Hippocampal formation (tissue), 2 donors: ENCODE data around the gene TMUB1.

Source experiments
- DNase-seq, 2 donors: peaks; one replicate each; lab custom pipeline; 2025; lab: John Stamatoyannopoulos, UW

Gene TMUB1

DNA sequence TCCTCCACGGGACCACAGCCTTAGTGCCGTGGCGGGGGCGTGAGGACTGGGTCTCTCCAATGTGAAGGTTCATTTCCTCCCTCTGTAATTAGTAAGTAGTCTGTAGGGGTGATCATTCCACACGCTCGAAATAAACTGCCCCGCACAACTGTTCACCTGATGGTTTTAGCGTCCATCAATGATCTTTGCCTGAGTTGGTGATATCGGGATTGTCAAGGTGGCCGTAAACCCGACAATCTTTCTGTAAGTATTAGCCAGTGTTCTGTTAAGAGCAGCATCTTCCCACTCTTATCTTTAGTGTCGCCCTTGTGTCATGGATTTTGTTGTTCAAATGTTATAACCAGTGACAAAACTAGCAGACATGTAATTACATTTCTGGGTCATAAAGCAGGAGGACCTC, 20.7 kb upstream of the TMUB1 start:
- no peak for DNase-seq

DNA sequence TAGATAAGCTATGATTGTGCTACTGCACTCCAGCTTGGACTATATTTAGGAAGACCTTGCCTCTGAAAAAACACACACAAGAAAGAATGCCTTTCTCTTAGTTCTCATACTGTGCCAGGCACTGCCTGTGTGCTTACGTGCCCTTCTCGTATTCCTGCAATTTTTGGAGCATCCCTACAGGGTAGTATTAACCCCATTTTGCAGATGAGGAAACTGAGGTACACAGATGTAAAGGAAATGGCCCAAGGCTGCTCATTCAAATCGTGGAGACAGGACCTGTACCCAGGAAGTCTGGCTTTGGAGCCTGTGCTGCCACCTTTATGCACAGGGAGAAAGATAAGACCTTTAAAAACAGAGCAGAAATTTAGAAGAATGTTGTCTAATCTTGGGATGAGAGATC, 19.7 kb upstream of the TMUB1 start:
- DNase-seq = no peak

DNA sequence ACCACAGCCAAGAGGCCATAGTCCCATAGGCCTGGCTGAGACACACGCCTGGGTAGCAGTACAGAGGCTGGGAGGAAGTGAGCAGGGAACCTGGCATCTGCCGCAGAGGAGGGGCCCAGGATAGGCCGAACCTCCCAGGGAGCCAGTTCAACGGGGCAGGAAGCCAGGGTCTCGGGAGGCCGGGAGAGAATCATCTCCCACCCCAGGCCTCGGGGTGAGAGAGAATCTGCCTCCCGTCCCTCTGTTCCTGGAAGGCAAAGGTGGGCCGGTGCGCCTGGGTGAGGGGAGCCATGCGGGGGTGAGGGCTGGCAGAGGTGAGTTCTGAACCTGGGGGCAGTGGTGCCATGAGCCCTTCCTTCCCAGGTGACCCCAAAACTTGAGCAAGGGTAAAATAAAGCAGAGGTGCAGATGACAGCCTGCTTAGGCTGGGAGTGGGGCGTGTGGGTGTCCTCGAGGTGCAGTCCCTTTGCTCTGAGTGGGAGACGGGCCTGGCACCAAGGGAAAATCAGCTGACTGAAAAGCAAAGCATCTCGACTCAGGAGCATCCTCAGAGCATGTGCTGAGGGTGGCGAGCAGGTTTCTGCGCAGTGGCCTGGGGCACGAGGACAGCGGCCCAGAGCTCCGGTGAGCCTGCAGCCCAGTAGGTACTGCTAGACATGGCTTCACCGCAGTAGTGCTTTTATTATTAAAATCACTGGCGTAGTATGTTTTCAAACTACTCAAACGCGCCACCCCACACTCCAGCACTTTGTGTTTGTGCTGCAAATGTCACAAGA, 18.5 kb upstream of the TMUB1 start:
- no peak for DNase-seq

DNA sequence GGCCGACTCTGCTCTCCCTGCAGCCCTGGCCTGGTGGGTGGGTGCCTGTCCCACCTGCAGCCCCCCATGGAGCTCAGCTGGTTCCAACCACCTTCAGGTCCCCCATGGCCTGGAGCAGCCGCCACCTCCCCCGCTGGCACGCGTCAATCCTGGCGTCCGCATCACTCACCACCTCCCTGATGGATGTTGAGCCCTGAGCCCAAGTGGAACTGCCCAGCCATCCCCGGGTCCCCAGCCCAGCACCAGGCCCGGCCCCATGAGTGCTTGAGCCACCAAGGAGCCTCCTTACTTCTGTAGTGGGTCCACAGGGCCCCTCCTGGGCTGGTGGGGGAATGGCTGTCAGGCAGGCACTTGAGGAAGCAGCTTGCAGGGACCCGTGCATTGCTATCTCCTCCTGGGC, 17.6 kb upstream of the TMUB1 start:
- DNase-seq = no peak

DNA sequence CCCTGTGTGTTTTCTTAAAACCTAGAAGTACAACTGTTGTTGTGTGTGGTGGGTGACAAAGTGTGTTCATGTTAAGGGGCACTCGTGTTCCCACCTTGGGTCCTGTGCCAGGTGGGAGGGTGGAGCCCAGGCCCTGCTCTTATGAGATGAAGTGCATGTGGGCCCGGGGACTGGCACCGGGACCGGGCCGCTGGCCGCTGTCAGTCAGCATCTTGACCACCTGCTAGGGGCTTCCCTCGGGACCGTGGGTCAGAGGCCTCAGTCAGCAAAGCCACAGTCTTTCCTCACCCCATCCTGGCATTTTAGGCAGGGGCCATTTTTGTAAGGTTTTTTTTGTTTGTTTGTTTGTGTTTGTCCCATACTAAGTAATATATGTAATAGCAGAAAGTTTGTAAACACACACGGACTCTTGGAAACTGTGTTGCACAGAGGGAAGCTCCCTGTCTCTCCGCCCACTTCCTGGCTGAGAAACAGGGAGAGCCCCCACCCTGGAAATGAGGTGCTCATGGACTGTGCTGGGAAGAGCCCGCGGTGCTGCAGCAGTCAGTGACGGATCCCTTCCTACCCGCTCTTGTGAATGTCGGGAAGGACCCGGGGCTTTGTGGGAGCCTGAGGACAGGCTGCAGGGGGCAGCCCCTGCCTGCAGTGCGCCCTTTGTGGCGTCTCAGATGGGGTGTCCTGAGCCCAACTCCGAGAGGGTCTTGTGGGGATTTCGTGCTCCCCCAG, 16.4 kb upstream of the TMUB1 start:
- no peak for DNase-seq

DNA sequence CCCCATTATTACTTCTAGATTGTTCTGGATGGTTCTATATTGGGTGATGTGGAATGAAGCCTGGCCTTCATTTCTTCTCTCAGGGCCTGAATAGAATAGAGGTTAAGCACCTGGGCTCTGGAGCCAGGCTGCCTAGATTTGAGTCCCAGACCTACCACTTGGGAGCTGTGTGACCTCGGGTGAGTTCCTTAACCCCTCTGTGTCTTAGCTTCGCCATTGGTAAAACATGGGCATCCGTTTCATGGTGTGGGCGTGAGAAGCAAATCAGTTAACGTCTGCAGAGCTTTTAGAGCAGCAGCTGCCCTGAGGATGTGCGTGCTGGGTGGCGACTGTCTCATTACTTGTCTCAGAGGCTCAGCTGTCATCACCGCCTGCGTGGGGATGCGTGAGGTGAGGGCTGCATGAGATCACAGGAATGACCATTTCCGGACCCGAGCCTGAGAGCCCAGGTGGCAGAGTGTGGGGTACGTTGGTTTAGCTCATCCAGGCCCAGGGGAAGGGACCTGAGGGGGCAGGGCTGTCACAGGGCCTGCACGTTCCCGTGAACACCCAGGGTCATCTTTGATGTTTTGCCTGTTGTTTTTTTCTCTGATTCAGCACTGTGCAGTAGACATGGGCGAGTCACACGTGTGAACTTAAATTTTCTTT, 12.7 kb upstream of the TMUB1 start:
- DNase-seq = no peak

DNA sequence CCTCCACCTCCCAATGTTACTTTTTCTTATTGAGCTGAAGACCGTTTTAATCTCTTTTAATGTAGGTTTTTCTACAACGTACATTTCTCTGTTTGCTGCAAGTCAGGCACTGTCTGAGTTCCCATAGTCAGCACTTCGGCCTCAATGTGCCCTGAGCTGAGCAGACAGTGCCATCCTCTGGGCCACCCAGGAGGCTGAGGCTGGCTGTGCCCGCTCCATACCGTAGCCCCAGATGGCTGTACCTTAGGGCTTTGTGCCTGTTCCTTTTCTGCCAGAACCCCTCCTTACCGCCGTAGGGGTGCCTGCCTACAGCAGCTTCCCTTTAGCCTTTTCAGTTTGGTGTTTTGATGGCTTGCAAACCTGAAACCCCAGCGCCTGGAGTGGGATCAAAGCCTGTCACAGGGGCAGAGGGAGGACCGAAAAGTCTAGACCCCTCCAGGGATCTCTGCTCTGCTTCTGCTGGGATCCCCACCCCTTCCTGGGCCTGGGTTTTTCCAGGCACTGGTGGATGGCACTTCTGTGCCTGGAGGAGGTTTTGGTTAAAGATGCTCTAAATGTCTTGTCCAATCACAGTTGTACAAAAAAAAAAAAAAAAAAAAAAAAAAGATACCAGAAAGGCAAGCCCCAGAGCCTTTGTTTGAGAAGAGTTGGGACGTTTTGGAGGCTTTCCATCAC, 12.0 kb upstream of the TMUB1 start:
- DNase-seq = peak in 1 of 2 donors; percentile 9

DNA sequence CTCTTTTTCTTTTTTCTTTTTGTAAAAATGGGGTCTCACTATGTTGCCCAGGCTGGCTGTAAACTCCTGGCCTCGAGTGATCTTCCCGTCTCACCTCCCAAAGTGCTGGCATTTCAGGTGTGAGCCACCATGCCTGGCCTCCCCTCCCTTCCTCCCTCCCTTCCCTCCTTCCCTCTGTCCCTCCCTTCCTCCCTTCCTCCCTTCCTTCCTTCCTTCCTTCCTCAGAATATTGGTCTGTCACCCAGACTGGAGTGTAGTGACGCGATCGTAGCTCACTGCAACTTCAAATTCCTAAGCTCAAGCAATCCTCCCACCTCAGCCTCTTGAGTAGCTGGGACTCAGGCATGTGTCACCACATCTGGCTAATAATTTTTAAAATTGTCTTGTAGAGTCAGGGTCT, 11.4 kb upstream of the TMUB1 start:
- no peak for DNase-seq

DNA sequence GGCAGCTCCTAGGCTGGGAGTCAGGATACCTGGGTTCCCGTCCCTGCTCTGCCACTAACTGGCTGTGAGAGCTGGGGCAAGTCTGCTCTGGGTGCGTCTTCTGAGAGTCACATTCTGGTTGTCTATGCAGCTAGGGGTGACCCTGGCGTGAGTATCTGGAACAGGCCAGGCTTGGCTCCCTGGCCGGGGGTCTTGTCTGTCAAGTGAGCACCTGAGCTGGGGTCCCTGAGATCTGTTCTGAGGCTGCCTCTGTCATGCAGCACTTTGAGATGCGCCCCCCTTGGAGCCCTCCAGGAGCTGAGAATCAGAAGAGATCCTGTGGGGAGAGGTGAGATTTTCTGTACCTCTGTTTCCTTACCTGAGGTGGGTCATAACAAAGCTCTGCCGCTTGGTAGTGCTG, 10.5 kb upstream of the TMUB1 start:
- no peak for DNase-seq

DNA sequence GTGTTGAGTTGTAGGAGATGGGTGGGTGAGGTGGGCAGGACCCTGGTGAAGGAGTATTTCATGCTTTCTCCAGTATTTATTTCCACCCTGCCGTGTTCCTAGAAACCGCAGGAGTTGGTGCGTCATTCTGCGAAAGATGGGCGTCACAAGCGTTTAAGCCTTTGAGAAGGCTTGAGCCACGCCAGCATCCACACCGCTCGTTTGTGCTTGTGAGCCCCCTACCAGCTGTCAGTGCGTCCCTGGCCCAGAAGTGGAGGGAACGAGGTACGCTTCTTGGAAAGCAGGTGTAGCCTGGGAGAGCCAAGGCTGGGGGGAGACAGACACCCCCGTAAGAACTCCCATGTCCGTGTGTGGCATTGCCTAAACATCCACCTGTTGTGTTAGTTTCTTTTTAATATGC, 8.7 kb upstream of the TMUB1 start:
- DNase-seq = no peak

DNA sequence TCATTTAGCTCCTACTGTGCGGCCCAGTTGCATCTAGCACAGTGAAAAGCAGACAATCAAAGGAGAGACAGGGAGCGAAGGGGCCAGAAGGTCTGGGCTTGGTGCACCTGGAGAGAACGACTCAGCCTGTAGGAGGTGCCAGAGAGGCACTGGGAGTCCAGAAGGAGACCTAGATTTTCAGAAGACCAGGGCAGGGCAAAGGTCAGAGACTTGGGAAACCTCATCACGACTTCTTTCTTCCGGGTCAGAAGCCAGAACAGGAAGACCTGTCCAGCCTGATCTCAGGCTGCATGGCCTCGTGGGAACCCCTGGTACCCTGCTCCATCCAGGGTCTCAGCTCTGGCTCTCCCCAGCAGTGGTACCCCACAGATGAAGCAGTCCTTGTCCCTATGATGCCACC, 8.1 kb upstream of the TMUB1 start:
- no peak for DNase-seq

DNA sequence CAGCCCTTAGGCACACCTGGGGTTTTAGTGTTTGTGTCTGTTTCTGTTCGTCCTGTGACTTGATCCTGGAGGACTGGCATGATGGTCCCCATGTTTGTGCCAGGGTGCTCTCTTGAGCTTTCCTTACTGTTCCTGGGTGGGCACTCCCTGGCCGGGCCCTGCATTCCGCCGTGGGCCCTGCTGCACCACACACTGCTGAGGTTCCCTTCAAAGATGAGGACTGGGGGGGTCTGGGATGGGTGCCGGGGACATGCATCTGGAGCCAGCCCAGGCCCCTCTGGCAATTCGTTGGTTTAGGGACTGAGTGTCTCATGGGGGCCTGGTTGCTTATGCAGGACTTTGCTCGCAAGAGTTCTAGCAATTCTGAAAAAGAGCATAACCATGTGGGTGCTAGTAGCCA, 7.7 kb upstream of the TMUB1 start:
- no peak for DNase-seq

DNA sequence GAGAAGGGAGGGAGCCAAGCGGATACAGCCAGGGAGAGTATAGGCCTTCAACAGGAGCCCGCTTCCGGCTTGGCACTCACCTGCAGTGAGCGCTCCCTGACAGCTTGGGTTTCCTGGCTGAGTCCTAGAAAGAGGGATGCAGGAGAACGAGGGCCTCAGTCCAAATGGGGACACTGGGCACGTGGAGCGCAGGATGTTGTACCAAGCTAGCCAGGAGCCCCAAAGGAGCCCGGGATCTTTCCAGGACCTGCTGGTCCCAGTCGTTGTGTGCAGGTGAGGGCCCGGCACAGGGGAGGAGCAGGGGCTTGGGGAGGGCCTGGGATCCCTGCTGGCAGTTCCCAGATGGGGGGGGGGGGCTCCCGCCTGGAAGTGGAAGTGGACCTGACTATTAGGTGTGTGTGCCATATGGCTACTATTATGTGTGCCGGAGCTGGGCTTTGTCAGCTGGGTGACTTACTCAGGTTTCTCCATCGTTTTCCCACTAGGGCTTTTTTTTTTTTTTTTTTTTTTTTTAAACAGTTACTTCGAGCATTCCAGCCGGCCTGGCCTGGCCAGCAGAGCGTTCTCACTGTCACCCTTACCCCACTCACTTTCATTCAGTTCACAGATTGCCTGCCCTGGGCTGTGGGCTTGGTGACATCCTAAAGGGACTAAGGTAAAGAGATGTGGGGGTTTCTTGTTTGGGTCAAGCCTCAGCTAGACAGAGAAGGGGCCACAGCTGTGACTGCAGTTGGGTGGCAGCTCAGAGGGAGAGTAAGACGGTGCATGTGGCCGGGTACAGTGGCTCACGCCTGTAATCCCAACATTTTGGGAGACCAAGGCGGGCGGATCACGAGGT, 6.8 kb upstream of the TMUB1 start:
- DNase-seq = no peak

DNA sequence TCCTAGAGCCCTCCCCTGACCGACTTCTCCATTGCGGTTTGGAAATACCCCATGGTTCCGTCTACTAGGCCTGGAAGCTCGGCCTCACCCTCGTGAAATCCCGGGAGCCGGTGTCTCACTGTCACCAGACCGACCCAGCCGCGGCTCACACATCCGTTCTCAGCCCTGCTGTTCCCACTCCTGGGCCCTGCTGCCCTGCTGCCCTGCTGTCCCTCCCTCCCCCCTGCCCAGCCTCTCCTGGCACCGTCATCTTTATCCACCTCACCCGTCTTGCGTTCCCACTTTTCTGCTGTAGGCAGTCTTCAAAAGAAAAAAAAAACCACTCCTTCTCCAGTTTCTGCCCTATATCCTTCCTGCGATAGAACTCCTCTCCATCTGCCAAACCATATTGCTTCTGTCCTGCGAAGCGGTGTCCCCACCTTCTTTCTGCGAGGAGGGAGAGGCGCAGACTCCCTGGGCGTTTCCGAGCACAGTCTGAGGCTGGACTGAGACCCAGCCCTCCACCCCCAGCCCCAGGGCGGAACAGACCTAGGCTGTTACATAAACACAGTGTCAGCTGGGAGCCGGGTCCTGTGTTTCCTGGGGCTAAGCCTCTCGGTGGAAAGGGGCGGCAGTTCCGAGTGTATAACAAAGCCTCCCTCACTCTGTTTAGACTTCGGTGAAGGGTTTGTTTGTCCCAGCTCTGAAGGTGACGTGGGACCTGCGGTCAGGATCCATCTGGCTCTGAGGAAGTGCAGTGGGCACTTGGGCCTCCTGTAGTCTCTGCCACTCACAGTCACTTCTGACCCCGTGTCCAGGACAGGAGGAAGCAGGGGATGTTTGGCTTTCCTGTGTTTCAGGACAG, 5.8 kb upstream of the TMUB1 start:
- peak; percentile 27 to 31 for DNase-seq

DNA sequence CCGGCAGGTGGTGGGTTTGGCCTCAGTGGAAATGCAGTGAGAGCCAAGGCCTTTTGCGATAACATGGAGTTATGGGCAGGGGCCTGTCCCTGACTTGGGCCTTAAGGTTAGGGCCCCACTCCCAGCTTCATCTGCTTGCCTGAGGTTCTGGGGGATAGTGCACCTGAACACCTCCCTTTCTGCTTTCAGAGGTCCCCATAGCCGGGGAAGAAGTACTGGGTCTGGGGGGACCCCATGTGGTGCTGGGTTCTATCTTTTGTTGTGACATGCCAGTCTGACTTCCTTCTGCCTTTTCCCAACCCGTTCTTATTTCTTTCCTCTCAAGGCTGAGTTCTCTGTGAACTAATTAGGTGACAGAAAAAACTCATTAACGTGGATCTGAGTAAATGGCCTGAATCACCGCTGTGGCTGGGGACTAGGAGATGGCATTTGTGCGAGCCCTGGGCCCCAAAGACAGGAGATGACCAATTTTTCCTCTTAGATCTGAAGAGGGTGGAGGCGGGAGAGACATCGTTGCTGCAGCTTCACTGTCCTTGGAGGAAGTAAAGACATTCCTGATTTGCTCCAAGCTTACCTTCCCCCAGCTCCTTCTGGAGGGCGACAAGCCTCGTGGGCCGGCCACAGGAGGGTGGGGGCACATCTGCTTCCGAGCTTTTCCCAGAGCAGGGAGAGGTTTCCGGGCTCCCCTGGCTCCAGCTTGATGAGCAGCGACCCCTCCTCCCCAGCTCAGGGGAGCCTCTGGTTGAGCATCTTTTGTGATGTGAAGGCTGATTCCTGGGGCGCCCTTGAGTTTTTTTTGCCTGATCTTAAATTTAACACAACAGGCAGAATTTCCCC, 4.9 kb upstream of the TMUB1 start:
- no peak for DNase-seq

DNA sequence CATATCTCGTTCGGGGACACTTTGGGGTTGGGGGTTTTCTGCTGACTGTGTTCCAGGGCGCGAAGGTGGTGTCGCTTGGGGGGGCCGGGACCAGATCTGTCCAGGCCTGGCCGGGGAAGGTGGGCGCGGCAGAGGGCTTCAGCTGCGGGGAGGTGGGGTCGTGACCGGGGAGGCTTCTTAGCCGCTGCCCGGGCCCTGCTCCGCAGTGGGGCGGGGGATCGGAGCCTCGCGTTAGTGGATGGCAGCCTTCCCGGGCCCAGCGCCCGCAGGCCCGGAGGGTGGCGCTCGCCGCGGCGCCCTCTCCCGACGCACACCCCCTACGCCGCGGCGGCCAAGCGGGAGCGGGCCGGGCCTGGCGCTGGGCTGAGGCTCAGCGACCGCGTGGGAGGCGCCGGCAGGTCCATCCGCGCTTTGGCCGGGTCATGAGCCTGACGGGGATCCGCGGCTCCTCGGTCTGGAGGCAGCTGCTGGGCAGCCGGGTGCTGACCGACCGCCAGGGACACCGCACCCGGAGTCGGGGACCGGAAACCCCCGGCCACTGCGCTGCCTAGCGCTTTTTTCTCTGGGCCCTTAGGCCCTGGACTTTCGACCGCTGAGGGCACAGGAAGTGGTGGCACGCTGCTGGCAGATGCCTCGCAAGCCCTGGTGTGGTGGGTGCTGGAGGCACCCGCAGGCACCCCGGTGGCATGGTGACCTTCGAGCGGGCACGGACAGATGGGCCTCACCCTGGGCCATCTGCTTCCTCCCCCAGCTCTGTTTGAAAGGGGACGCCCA, 4.1 kb upstream of the TMUB1 start:
- peak; percentile 42 to 45 for DNase-seq

DNA sequence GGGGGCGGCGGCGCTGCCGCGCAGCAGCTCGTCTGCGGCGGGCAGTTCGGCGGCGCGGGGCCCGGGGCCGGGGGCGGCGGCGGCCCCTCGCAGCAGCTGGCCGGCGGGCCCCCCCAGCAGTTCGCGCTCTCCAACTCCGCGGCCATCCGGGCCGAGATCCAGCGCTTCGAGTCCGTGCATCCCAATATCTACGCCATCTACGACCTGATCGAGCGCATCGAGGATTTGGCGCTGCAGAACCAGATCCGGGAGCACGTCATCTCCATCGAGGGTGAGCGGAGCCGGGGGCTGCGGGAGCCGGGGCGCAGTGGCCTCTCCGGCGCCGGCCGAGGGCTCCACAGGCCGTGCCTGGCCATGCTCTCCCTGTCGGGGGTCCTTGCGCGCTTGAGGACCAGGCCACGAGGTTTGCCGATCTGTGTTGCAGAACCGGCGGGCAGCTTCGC, 3.5 kb upstream of the TMUB1 start:
- DNase-seq = no peak

DNA sequence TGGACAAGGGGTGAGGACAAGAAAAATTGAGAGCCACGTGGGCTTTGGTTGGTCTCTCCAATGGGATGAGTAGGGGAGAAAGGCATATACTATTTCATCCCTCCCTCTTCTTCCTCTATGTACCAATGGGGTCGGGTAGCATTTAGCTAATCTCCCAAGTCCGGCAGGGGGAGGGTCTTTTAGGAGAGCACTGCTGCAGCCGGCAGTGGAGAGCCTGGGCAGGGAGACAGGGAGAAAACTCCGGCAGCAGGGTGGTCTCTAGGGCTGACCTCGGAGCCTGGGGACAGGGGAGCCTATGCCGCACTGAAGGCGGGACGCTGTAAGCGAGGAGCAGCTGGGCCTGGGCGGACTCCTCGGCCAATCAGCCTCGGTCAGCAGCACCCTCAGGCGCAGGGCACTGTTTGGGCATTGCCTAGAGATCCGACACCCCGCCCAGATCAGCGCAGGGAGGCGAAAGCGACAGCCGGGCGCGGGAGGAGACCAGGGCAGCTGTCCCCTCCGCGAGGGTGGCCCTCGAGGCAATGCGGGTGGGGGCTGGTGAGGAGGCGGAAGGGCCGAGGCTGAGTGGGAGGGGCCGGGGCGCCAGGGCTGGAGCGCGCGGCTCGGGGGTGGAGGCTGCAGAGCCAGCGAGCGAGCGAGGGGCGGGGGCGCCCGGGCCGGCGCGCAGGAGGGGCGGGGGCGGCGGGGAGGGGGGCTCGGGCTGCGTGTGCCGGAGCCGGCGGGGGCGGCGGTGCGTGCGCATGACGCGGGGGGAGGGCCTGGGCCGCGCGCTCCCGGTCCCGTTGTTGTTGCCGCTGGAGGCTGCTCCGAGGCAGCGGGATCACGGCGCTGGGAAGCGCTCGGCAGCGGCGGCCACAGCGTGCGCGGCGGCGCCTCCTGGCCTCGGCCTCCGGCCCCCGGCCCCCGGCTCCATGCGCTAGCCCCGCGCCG, 2.7 kb upstream of the TMUB1 start, which contains the start of gene AGAP3:
TSS of gene AGAP3 (plus strand) at position 785 of the 930 bp plus-strand sequence. CDS start 267 bp downstream, outside the sequence.
- peak; percentile 82 to 90 for DNase-seq
